K562 (cell line): Measurements from ENCODE around the gene GNG5. TPM values are rescaled to one million over a fixed set of nuclear protein-coding genes. Genes with fewer than 3 reads are reported as not detected.
A peak's percentile ranks its signal among the peaks of the same experiment; 100 is the strongest.

Experiments used
- ATF6 ChIP-seq: sonication (generic); formaldehyde crosslinking; IDR thresholded peaks from 2 replicates; pipeline ENCODE4 v1.4.0; 2020; ENCODE audit warnings: mild to moderate bottlenecking, missing genetic modification reagents
- BDP1 ChIP-seq: IDR thresholded peaks from 3 replicates; pipeline ENCODE4 v1.6.1; 2011; ENCODE audit not compliant: insufficient read length, insufficient read depth
- CCAR2 ChIP-seq: fragments of 200-400 bp; formaldehyde crosslinking; IDR thresholded peaks from 2 replicates; pipeline ENCODE4 v1.6.1; 2017; ENCODE audit warnings: mild to moderate bottlenecking, low read depth, low read length
- CCNT2 ChIP-seq: IDR thresholded peaks from 2 replicates; pipeline ENCODE4 v1.6.1; 2011; ENCODE audit warnings: borderline replicate concordance, low read depth, mild to moderate bottlenecking, moderate library complexity, mixed read lengths, low read length; ENCODE audit not compliant: insufficient read length; ENCODE audit errors: extremely low read depth
- EWSR1 ChIP-seq: fragments of 450-650 bp; IDR thresholded peaks from 2 replicates; pipeline ENCODE4 v1.6.1; 2018; ENCODE audit warnings: borderline replicate concordance, mild to moderate bottlenecking, low read depth, moderate library complexity; ENCODE audit not compliant: partially characterized antibody
- FUS ChIP-seq: fragments of 200-400 bp; formaldehyde crosslinking; optimal IDR thresholded peaks from 2 replicates; pipeline ENCODE3; 2017; ENCODE audit warnings: low read depth, low read length
- GATAD2B ChIP-seq: fragments of 450-650 bp; IDR thresholded peaks from 2 replicates; pipeline ENCODE4 v1.6.1; 2017; ENCODE audit warnings: mild to moderate bottlenecking, borderline replicate concordance
- HES1 ChIP-seq: fragments of 450-650 bp; IDR thresholded peaks from 2 replicates; pipeline ENCODE4 v1.6.1; 2016; ENCODE audit warnings: low read depth, mild to moderate bottlenecking, moderate library complexity
- KDM1A ChIP-seq, 2 experiments: fragments of 450-650 bp; IDR thresholded peaks; 2 replicates each; pipeline ENCODE4 v1.6.1; 2016; ENCODE audit warnings: mild to moderate bottlenecking in 2 of 2
- LCOR ChIP-seq: sonication (generic); formaldehyde crosslinking; IDR thresholded peaks from 2 replicates; pipeline ENCODE4 v1.8.0; 2022; ENCODE audit warnings: mild to moderate bottlenecking, missing genetic modification reagents
- MEIS2 ChIP-seq: fragments of 450-650 bp; IDR thresholded peaks from 2 replicates; pipeline ENCODE4 v1.6.1; 2014; ENCODE audit warnings: mild to moderate bottlenecking; ENCODE audit not compliant: partially characterized antibody
- SUPT5H ChIP-seq: fragments of 450-650 bp; IDR thresholded peaks from 2 replicates; pipeline ENCODE4 v1.6.1; 2016
- TCF3 ChIP-seq: sonication (generic); formaldehyde crosslinking; IDR thresholded peaks from 2 replicates; pipeline ENCODE4 v1.4.0; 2020; ENCODE audit warnings: mild to moderate bottlenecking, missing genetic modification reagents
- ZBTB11 ChIP-seq, 3 experiments: fragments of 200-800 bp in 1 of 3; fragments of 250-450 bp in 1 of 3; fragments of 450-650 bp in 1 of 3; sonication (Bioruptor Pico) in 1 of 3; sonication (Bioruptor generic) in 1 of 3; formaldehyde crosslinking in 1 of 3; IDR thresholded peaks; 2 replicates each; pipeline versions ENCODE4 v1.6.1 to v1.8.0; 2016 to 2022; ENCODE audit warnings: mild to moderate bottlenecking in 2 of 3, missing genetic modification characterization in 2 of 3, missing compliant biosample characterization in 1 of 3, moderate library complexity in 1 of 3
- ZBTB7A ChIP-seq: IDR thresholded peaks from 2 replicates; pipeline ENCODE4 v1.6.1; 2011; ENCODE audit warnings: low read depth, mild to moderate bottlenecking, low read length, moderate library complexity, borderline replicate concordance; ENCODE audit not compliant: control insufficient read depth
- ZNF395 ChIP-seq: fragments of 200-800 bp; sonication (Bioruptor generic); IDR thresholded peaks from 2 replicates; pipeline ENCODE4 v1.6.1; 2017; ENCODE audit warnings: missing genetic modification characterization, missing compliant biosample characterization
- ZNF740 ChIP-seq, 3 experiments: fragments of 200-800 bp in 1 of 3; sonication (Bioruptor generic) in 1 of 3; sonication (generic) in 1 of 3; formaldehyde crosslinking in 1 of 3; IDR thresholded peaks; 2 replicates each; pipeline versions ENCODE4 v1.6.1 to v1.8.0; 2016 to 2022; ENCODE audit warnings: mild to moderate bottlenecking in 2 of 3, missing compliant biosample characterization in 2 of 3, missing genetic modification characterization in 2 of 3, missing genetic modification reagents in 1 of 3
- polyA plus RNA-seq, 8 experiments: library from polyadenylated mRNA; depleted of rRNA in 4 of 8; stranded (reverse) in 5 of 8; unstranded in 3 of 8; fragments of >200 nt; fragmentation: Nextera tagmentation in 2 of 8; fragmentation: Illumina TruSeq in 1 of 8; extraction: Ambion mirVana in 2 of 8; extraction: Trizol in 1 of 8; gene quantifications; 2 replicates each; pipeline versions ENCODE4 v1.2.1 to v1.2.3, GENCODE V29; 2011 to 2014; ENCODE audit warnings: inconsistent platforms in 1 of 8, missing spikeins in 1 of 8
- total RNA-seq, 7 experiments: library from RNA; depleted of rRNA in 6 of 7; stranded (reverse); fragments of >200 nt in 6 of 7; fragmentation: Illumina TruSeq in 2 of 7; extraction: Trizol in 2 of 7; gene quantifications; 2 replicates each; pipeline versions ENCODE4 v1.2.1 to v1.2.3, GENCODE V29; 2011 to 2021; ENCODE audit warnings: low replicate concordance in 1 of 7

GNG5 gene
- total and polyA plus RNA-seq, 9 of the 15 experiments (the other 6 are each of a cell fraction or from before 2014, with no cell fraction given) = 61.9 to 243 (median 150) TPM

- TF ChIP-seq ATF6 (peak; percentile 18; the same call in 1 of the 2 replicates), MEIS2 (peak; percentile 87), CCNT2 (peak; percentile 52), SUPT5H (peak; percentile 94), ZBTB7A (peak; percentile 79), ZBTB11 (CRISPR knock-in tag; IDR thresholded peaks at IDR 0.05) (peak in 1 of 3 experiments; percentile 43; a peak in 1 of 6 replicates), FUS (no peak), ZNF395 (CRISPR knock-in tag) (peak; percentile 96), KDM1A (IDR thresholded peaks at IDR 0.05) (peak; percentile 9 to 35; a peak in 1 of 4 replicates), ZNF740 (CRISPR knock-in tag; IDR thresholded peaks at IDR 0.05) (peak; percentile 48; the same call in 1 of the 2 replicates), ZNF740 (tag; IDR thresholded peaks at IDR 0.05) (0 out of 4 replicates have a peak, but pooled peaks of 1 of the 2 experiments have one; percentile 32), HES1 (peak; percentile 78), TCF3 (peak; percentile 61), GATAD2B (peak; percentile 53), EWSR1 (no peak), CCAR2 (no peak), LCOR (CRISPR knock-in tag) (peak; percentile 88), BDP1 (no peak)
Observed at GRCh38 chr1:84506002-84506728, at the start of gene GNG5, which contains the start of gene SPATA1 (continued).
